GOT3 (cell line): ENCODE results near the gene MAP2.

Source experiments
- DNase-seq: peaks from one replicate; lab custom pipeline; 2025; ENCODE audit warnings: mixed read lengths; lab: John Stamatoyannopoulos, UW

MAP2 gene

DNA sequence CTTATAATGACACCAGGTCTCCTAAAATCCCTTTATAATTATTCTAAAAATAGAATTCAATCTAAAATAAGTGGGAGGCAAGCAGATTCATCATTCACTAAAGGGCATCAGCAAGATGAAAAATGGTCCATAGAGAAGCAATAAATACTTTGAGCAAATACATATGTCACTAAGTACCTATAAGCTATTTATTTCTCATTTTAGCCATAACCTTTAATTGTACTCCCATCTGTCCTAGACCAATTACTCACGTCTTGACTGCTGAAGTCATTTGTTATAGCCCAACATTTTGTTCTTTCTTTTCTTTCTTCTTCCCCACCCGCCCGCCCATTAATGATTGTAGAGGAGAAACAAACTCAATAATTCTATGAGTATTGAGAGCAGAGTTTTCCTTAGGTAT is 105.7 kb downstream of the MAP2 start:
- DNase-seq: no peak

GRCh38 chr2:209532321-209532720 is 108.5 kb downstream of the MAP2 start:
- DNase-seq: no peak

- DNase-seq: no peak
These were observed 109.5 kb downstream of the MAP2 start for GRCh38 chr2:209533391-209533790.

DNA sequence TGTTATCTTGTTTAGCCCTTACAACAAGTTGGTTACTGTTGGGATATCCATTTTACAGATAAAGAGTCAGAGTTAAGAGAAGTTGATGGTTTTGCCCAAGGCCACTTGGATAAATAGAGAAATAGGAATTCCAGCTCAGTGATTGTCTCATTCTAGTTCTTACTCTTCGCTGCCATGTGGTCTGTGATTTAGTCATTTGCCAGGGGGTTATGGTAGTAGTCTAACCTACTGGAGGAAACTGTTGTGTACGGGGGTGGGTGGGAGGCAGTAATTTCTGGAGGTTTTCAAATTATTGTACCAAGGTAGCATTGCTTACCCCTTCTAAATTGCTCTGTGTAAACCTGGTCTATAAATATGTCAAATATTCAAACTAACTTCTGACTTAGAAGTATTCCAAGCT is 110.4 kb downstream of the MAP2 start:
- DNase-seq: no peak

DNA sequence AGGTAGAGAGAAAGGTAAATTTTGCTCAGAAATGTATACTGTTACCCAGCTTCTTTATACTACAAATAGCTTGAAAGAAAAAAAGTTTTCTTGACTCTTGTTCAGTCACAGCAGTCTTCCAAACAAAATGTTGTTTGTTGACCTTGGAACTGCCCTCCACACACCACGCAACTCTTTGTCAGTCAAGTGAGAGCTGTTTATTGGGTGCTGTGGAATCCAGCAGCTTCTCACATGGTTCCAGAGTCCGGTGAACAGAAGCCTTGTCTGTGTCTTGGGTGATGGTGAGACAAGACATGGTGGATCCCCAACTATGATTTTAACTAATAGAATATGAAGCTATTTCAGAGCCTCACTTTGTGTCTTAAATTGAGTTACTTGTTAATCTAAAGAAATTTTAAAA is 112.5 kb downstream of the MAP2 start:
- no peak for DNase-seq

DNA sequence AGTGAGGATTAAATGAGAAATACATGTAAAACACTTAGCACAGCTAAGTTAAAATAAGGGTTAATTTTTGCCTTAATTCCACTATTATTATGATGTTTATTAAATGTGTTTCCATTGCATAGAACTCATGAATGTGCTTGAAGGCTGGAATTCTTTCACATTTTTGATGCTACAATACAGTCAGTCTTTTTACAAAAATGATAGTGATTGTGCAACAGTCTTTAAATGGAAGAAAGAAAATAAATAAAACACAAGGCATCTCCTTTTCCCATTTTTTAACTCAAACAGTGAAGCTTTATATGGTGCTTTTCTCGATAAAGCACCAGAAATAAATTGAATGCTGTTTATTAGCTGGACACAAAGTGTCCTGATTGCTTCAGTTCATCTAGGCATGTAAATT is 123.9 kb downstream of the MAP2 start:
- no peak for DNase-seq

DNA sequence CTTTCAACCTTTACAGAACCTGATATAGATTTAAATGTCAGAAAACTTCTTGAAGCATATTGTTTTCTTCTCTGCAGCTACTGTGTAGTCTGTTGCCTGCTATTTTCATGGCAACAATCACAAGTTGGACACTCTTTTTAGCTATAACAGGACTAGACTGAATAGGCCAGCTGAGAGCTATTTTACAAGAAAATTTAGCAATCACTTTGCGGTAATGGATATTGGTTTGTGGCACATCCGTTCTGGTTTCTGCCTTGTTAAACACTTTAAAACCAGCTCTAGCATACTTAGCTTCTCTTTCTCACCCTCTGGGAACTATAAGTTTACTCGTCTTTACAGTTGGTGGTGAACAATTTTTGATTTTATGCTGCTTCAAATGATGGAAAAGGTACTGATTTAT is 125.7 kb downstream of the MAP2 start:
- no peak for DNase-seq

- DNase-seq: no peak
These were observed 130.1 kb downstream of the MAP2 start for GRCh38 chr2:209553913-209554312.

DNA sequence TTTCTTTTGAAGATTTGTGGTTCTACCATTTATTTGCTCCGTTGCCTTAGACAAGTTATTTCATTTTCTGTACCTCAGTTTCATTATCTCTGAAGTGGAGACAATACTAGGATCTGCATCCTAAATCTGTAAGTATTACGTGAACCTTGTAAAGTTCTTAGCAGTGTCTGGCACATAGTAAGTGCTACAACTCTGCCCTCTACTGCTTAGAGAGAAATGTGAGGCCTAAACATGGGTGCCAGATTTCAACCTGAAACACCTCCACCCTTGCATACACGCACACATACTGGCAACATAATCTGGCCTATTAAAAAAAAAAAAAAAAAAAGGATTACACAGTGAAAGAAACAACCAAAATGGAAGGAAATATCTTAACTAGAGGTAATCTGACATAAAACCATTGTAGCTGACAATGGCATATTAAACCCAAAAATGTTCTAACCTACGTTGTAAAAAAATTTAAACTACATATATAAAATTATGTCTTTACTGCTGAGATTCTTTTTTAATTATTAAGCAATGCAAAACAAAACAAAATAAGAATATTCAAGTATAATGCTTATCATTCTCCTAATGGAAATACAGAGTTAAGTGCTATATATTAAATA is 132.6 kb downstream of the MAP2 start:
- DNase-seq: no peak

DNA sequence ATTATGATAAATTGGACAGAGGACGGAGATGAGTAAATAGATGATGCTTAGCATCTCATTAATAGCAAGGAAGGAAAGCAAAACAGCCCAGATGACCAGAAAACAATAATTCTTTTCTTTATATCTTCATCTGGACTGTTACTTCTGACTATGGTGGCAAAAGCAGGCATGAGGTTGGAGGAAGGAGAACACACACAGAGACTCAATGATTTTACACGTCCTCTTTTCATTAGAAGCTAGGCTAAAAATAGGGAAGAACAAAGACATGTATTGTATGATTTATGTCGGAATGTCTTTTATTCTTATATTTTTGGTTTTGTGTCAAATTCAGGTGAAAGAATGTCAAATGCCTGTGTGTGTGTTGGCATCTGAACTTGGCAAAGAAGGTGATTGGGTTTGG is 137.1 kb downstream of the MAP2 start:
- no peak for DNase-seq

GRCh38 chr2:209563453-209563852 is 139.6 kb downstream of the MAP2 start:
- no peak for DNase-seq

GRCh38 chr2:209564816-209565215 is 141.0 kb downstream of the MAP2 start:
- no peak for DNase-seq

- no peak for DNase-seq
These were observed 142.2 kb downstream of the MAP2 start for GRCh38 chr2:209565896-209566582.

DNA sequence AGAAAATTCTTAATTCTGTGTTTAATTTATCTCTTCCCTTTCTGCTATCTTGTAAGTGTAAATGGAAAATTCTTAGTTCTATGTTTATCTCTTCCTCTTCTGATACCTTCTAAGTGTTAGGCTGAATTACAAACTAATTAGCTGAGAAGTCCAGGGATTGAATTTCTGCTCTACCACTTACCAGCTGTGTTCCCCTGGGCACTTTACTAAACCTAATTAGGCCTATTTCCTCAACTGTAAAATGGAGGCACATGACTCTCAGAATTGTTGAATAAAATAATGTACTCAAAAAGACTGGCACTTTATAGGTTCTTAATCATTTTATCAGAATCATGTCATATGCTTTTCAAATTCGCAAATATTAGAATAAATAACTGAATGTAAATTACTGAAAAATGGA is 146.3 kb downstream of the MAP2 start:
- DNase-seq: no peak

DNA sequence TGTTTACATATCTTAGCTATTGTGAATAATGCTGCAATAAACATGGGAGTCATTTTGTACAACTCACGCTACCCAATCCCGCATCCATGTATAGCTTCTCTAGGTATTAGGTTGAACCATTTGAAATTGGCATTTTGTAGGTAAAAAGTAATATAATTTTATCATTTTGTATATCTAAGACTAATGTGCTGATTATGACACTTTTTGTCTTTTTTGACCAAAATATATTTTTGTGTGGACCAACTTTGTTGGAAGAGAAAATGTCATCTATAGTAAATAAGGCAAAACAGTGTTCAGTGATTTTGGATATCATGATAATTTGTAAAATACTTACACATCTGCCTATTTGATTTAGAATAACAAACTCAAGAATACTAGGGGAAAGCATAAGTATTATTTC is 150.7 kb downstream of the MAP2 start:
- no peak for DNase-seq

GRCh38 chr2:209577376-209578357 is 153.8 kb downstream of the MAP2 start:
- DNase-seq: no peak

DNA sequence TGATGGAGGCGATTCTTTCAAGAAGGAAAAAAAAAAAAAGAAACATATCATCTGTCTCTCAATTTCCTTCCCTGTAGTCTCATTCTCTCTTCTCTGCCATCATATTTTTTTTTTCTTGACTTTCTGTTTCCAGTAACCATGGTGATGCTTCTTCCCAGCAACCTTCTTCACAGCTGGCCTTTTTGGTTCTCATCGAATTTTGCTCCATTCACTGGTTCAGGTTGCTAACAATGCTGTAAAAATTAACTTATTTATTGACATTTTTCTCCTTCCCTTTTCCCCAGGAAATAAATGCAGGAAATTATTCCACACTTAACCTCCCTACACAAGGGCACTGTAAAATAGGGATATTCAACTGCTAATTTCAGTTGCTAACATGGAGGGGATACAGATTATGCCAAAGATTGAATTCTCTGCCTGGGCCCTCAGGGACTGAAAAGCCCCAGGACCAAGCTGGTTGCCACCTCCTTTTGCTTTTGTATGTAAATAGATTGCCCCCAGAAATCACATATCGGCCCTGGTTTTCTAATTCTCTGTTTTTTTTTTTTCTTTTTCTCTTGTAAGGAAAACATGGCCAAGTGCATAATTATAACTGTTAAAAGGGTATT is 154.7 kb downstream of the MAP2 start:
- DNase-seq: no peak

GRCh38 chr2:209579230-209579749 is 155.4 kb downstream of the MAP2 start:
- no peak for DNase-seq

GRCh38 chr2:209581040-209581439 is 157.2 kb downstream of the MAP2 start:
- DNase-seq: no peak

GRCh38 chr2:209582281-209582680 is 158.4 kb downstream of the MAP2 start:
- no peak for DNase-seq

DNA sequence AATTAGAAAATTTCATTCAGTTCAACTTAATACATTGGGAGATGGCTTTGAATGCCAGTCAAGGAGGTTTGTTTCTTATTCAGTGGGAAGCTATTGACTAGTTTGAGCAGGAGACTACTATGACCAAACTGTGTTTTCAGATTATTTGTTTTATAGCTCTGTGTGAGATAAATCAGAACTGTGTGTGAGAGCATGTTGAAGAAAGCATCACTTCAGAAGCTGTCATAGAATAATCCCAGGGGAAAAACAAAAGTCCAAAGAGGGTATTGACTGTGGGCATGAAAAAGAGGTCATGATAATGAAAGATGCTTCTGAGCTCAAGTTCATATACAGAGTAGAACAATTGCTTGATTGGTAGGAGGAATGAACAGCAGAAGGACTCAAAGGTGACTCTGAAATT is 160.6 kb downstream of the MAP2 start:
- no peak for DNase-seq

GRCh38 chr2:209584915-209585314 is 161.1 kb downstream of the MAP2 start:
- DNase-seq: no peak
